Cardiac muscle cell (in vitro differentiated cells and primary cell): ENCODE results near the gene NDUFS4. TPM values are rescaled to one million over a fixed set of nuclear protein-coding genes. Genes with fewer than 3 reads are reported as not detected.
A peak's percentile ranks its signal among the peaks of the same experiment; 100 is the strongest.

Source experiments
- DNase-seq, 2 donors: peaks; one replicate each; pipeline versions ENCODE4 v3.0.0 to v3.0.0-alpha.2; 2010 to 2017; ENCODE audit warnings: low read depth in 1 of 2, low spot score in 1 of 2
- H3K27ac ChIP-seq: fragments of 200-600 bp; sonication (generic); 2 replicates; pipeline ENCODE4 v1.5.1; 2016
- H3K27me3 ChIP-seq: fragments of 200-600 bp; sonication (generic); 2 replicates; pipeline ENCODE4 v1.6.0; 2016; ENCODE audit warnings: control low read depth
- H3K36me3 ChIP-seq: fragments of 200-600 bp; sonication (generic); 2 replicates; pipeline ENCODE4 v1.5.1; 2016; ENCODE audit warnings: control low read depth
- H3K4me1 ChIP-seq: fragments of 200-600 bp; sonication (generic); 2 replicates; pipeline ENCODE4 v1.8.1; 2017; ENCODE audit warnings: low read depth, mild to moderate bottlenecking, mixed run types
- H3K4me3 ChIP-seq: fragments of 200-600 bp; sonication (generic); 2 replicates; pipeline ENCODE4 v1.5.1; 2016; ENCODE audit warnings: mild to moderate bottlenecking
- H3K9me3 ChIP-seq: fragments of 200-600 bp; sonication (generic); 2 replicates; pipeline ENCODE4 v1.5.1; 2017; ENCODE audit warnings: low read depth, mild to moderate bottlenecking, control low read depth
- CTCF ChIP-seq: IDR thresholded peaks from 2 replicates; pipeline ENCODE4 v1.5.1; 2012; ENCODE audit warnings: low read depth, mild to moderate bottlenecking, low read length
- polyA plus RNA-seq: library from polyadenylated mRNA; unstranded; fragments of >200 nt; fragmentation: Nextera tagmentation; extraction: Ambion mirVana; gene quantifications from 2 replicates; pipeline ENCODE4 v1.2.1, GENCODE V29; 2016
- total RNA-seq: library from RNA; depleted of rRNA; stranded (reverse); fragments of >200 nt; gene quantifications from 2 replicates; pipeline ENCODE4 v1.2.3, GENCODE V29; 2016

Gene NDUFS4
- total and polyA plus RNA-seq, 2 experiments from 2014 or later, result 75.7 to 212 TPM

GRCh38 chr5:53558966-53559365 is 1.5 kb upstream of the NDUFS4 start:
- no peak for TF ChIP-seq CTCF

GRCh38 chr5:53560028-53560427 is 411 bp upstream of the NDUFS4 start:
- Histone ChIP-seq H3K9me3 (no peaks in the 10 kb centered on the region), H3K27me3 (no peaks in the 10 kb centered on the region), H3K4me1 (peaks cover 11% of the 10 kb centered on the region), H3K27ac (peak overlapping the region; percentile 91), H3K36me3 (no peaks in the 10 kb centered on the region), H3K4me3 (peak overlapping the region; percentile 68)
- TF ChIP-seq CTCF, result no peak
- no peak for DNase-seq

More at GRCh38 chr5:53558966-53559365, 1.5 kb upstream of the NDUFS4 start:
- no peak overlapping the region for H3K4me3 ChIP-seq
- H3K27ac ChIP-seq, result no peak overlapping the region
- H3K9me3 ChIP-seq, result no peaks in the 10 kb centered on the region
- DNase-seq, result no peak
- H3K4me1 ChIP-seq, result peaks cover 11% of the 10 kb centered on the region
- H3K36me3 ChIP-seq, result no peaks in the 10 kb centered on the region
- H3K27me3 ChIP-seq, result no peaks in the 10 kb centered on the region

DNA sequence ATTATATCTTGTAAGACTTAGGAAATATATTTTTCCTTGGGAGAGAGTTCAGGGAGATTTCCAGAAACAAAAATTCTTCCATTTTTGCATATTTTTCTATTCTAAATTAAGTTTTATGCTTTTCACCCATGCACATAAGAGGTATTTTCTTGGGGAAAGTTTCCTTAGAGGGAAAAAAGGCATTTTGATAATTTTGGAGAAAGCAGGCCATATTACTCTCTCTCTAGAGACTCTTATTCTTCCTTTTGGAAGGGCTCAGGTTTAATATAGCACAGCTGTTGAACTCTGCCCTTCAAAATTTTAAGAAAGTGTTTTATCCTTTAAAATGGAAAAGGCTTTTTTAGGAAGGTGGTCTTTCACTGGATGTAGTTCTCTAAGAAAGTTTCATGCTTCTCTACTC is 8.0 kb downstream of the NDUFS4 start:
- H3K36me3 ChIP-seq, result no peaks in the 10 kb centered on the region
- no peaks in the 10 kb centered on the region for H3K9me3 ChIP-seq
- no peaks in the 10 kb centered on the region for H3K27me3 ChIP-seq
- no peak for TF ChIP-seq CTCF
- no peak overlapping the region for H3K4me3 ChIP-seq
- H3K4me1 ChIP-seq, result no peaks in the 10 kb centered on the region
- no peak for DNase-seq
- H3K27ac ChIP-seq, result no peak overlapping the region

- Histone ChIP-seq H3K9me3 (no peaks in the 10 kb centered on the region), H3K4me1 (no peaks in the 10 kb centered on the region), H3K4me3 (no peak overlapping the region), H3K36me3 (no peaks in the 10 kb centered on the region), H3K27me3 (no peaks in the 10 kb centered on the region), H3K27ac (no peak overlapping the region)
- DNase-seq, result no peak
- TF ChIP-seq CTCF, result no peak
Measured at GRCh38 chr5:53568871-53569270, 8.4 kb downstream of the NDUFS4 start.

DNA sequence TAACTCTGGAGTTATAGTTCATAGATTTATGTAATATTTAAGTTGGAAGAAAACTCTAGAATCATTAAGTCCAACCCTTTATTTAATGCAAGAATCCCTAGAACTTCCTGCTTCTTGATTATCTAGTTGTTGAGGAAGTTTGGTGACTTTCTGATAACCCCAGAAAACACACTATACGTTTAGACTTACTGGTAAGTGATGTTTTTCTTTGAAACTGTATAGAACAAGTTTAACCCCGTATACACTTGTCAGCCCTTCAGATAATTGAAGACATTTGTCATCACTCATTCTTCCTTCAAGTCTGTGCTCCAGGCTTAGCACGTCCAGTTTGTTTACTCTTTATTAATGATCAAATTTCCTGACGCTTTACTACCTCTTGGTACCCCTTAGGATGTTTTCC is 9.0 kb downstream of the NDUFS4 start:
- Histone ChIP-seq H3K27me3 (no peaks in the 10 kb centered on the region), H3K9me3 (no peaks in the 10 kb centered on the region), H3K36me3 (no peaks in the 10 kb centered on the region), H3K4me3 (no peak overlapping the region), H3K4me1 (no peaks in the 10 kb centered on the region), H3K27ac (no peak overlapping the region)
- no peak for DNase-seq
- TF ChIP-seq CTCF, result no peak

DNA sequence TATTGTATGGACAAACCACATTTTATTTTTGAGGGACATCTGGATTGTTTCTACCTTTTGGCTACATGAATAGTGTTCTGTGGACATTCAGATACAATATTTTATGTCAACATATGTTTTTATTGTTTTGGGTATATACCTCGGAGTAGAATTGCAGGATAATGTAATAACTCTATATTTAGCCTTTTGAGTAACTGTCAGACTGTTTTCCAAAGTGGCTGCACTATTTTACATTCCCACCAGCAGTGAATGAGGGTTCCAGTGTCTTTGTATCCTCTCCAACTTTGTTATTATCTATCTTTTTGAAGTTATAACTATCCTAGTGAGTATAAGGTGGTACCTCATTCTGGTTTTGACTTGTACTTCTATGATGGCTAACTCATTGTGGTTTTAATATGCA is 11.0 kb downstream of the NDUFS4 start:
- Histone ChIP-seq H3K27me3 (no peaks in the 10 kb centered on the region), H3K9me3 (no peaks in the 10 kb centered on the region), H3K27ac (no peak overlapping the region), H3K4me3 (no peak overlapping the region), H3K36me3 (no peaks in the 10 kb centered on the region), H3K4me1 (no peaks in the 10 kb centered on the region)
- no peak for DNase-seq
- no peak for TF ChIP-seq CTCF
